DMS153 (cell line): Measurements from ENCODE around the gene KBTBD13.
"Not testable (repeated sequence)": the region's sequence is repeated elsewhere in the genome, so short reads cannot be mapped to it uniquely, and the experiment has no call there.

Experiments used
- DNase-seq: peaks from one replicate; lab custom pipeline; 2025; lab: John Stamatoyannopoulos, UW

The KBTBD13 gene

GRCh38 chr15:65069779-65070546 lies 6.6 kb upstream of the KBTBD13 start:
- DNase-seq, result no peak

GRCh38 chr15:65071381-65071811 lies 5.2 kb upstream of the KBTBD13 start:
- no peak for DNase-seq

GRCh38 chr15:65072027-65072426 lies 4.5 kb upstream of the KBTBD13 start:
- DNase-seq, result no peak

GRCh38 chr15:65072617-65073016 lies 3.9 kb upstream of the KBTBD13 start:
- DNase-seq, result no peak

GRCh38 chr15:65074946-65075345 lies 1.6 kb upstream of the KBTBD13 start:
- not testable (repeated sequence) for DNase-seq

- not testable (repeated sequence) for DNase-seq
These were observed 745 bp upstream of the KBTBD13 start for GRCh38 chr15:65075607-65076395.

GRCh38 chr15:65077291-65077980 lies 890 bp downstream of the KBTBD13 start:
- DNase-seq, result no peak

GRCh38 chr15:65077981-65078352 lies 1.4 kb downstream of the KBTBD13 start:
- no peak for DNase-seq

GRCh38 chr15:65079580-65079979 lies 3.0 kb downstream of the KBTBD13 start:
- no peak for DNase-seq

- DNase-seq, result no peak
These were observed 4.7 kb downstream of the KBTBD13 start for GRCh38 chr15:65081270-65081669.

GRCh38 chr15:65081758-65082157 lies 5.2 kb downstream of the KBTBD13 start:
- DNase-seq, result no peak

- no peak for DNase-seq
These were observed 5.9 kb downstream of the KBTBD13 start for GRCh38 chr15:65082303-65082953.

- DNase-seq, result no peak
These were observed 6.7 kb downstream of the KBTBD13 start for GRCh38 chr15:65083262-65083701.

GRCh38 chr15:65084500-65085206 lies 8.1 kb downstream of the KBTBD13 start:
- no peak for DNase-seq

GRCh38 chr15:65085207-65085753 lies 8.7 kb downstream of the KBTBD13 start:
- no peak for DNase-seq

- DNase-seq, result no peak
These were observed 9.6 kb downstream of the KBTBD13 start for GRCh38 chr15:65085990-65086679.

GRCh38 chr15:65086680-65087111 lies 10.2 kb downstream of the KBTBD13 start:
- no peak for DNase-seq

- DNase-seq, result no peak
These were observed 10.9 kb downstream of the KBTBD13 start for GRCh38 chr15:65087411-65087810.

GRCh38 chr15:65087873-65088642 lies 11.5 kb downstream of the KBTBD13 start:
- DNase-seq, result no peak

GRCh38 chr15:65088643-65089021 lies 12.1 kb downstream of the KBTBD13 start:
- no peak for DNase-seq
